HG02938 (cell line): ENCODE data around the gene DDX19B.
A peak's percentile ranks its signal among the peaks of the same experiment; 100 is the strongest.
"Not testable (repeated sequence)": the region's sequence is repeated elsewhere in the genome, so short reads cannot be mapped to it uniquely, and the experiment has no call there.

ENCODE experiments used
- ATAC-seq: cut with Tn5 transposase; IDR thresholded peaks from one replicate; pipeline ENCODE4 v1.9.1; 2021; ENCODE audit warnings: mild to moderate bottlenecking, moderate library complexity; ENCODE audit not compliant: unreplicated experiment

DDX19B gene

DNA sequence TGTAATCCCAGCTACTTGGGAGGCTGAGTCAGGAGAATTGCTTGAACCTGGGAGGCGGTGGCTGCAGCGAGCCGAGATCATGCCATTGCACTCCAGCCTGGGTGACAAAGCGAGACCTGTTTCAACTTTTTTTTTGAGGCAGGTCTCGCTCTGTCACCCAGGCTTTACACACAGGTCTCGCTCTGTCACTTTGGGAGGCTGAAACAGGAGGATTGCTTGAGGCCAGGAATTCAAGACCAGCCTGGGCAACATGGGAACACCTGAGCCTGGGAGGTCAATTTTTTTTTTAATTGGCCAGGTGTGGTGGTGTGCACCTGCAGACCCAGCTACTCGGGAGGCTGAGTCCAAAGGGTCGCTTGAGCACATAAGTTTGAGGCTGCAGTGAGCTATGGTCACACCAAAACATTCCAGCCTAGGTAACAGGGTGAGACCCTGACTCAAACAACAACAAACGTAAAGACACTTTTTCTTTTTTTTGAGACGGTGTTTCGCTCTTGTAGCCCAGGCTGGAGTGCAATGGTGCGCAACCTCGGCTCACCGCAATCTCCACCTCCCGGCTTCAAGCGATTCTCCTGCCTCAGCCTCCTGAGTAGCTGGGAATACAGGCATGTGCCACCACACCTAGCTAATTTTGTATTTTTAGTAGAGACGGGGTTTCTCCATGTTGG lies 11.5 kb upstream of the DDX19B start:
- not testable (repeated sequence) for ATAC-seq

DNA sequence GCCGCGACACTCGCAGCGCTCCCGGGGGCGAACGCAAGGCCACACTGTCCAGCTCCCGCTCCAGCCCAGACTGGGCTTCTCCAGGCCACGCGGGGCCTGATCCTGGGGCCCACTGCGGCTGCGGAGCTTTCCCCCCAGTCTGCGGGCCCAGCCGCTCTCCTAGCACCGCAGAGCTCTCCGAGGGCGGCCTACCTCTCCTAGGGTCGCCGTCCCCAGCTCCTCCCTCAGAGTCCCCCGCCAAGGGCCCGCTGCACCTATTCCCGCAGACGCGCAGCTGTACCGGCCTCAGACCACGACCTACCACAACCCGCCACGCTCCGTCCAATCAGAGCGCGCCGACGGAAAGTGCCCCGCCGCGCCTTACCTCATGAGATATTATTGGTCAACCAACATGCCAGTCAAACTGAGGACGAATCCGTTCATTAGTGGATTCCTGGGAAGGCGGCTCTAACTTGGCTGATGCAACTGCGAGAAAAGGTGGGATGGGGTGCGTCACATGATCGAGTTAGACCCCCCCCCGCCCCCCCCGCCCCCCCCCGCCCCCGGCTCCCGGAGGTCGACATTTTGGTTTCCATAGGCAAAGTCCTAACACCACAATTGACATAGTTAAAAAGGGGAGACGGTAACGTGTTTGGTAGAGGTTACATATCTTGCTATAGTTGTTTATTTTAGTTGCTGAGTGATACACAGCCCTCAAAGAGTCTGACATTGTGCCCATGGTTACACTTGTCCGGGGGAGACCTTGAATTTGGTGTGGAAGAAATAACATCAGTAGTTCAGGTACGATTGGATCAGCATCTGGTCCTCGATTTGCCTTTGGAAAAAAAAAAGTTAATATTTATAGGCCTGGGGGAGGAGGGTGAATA lies 9.5 kb upstream of the DDX19B start, which contains the start of gene AARS1:
Gene AARS1, minus strand, starts transcription at position 278 of the 866 bp plus-strand sequence. CDS start 6,743 bp downstream, outside the sequence.
- peak; percentile 99 for ATAC-seq

- no peak for ATAC-seq
Measured at GRCh38 chr16:70290949-70291519, 8.0 kb upstream of the DDX19B start.

DNA sequence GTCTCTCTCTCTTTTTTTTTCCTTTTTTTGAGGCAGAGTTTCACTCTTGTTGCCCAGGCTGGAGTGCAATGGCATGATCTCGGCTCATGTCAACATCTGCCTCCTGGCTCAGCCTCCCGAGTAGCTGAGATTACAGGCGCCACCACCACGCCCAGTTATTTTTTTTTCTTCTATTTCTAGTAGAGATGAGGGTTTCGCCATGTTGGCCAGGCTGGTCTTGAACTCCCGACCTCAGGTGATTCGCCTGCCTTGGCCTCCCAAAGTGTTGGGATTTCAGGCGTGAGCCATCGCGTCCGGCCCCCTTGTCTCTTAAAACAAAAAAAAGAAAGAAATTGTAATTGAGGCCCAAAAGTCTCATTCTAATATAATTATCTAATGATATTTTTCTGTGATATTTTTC lies 6.8 kb upstream of the DDX19B start:
- ATAC-seq, result not testable (repeated sequence)

- no peak for ATAC-seq
Measured at GRCh38 chr16:70294385-70295025, 4.5 kb upstream of the DDX19B start.

- ATAC-seq, result no peak
Measured at GRCh38 chr16:70295634-70296033, 3.4 kb upstream of the DDX19B start.

- ATAC-seq, result no peak
Measured at GRCh38 chr16:70301121-70301520, 2.1 kb downstream of the DDX19B start.

DNA sequence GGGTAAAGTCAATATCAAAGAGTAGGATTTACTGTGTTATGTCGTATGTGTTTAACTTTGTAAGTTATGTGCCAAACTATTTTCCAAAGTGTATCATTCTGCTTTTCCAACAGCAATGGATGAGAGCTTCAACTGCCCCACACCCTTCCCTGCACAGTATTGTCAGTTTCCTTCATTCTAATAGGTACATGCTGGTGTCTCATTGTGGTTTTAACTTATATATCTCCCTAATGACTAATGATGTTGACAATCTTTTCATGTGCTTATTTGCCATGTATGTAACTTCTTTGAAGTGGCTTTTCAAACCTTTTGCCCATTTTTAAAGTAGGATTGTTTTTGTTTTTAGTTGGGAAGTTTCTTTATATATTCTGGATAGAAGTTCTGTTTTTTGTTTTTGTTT lies 3.8 kb downstream of the DDX19B start:
- ATAC-seq, result no peak

- no peak for ATAC-seq
Measured at GRCh38 chr16:70304892-70305448, 6.0 kb downstream of the DDX19B start.

- ATAC-seq, result no peak
Measured at GRCh38 chr16:70306880-70307279, 7.9 kb downstream of the DDX19B start.

- not testable (repeated sequence) for ATAC-seq
Measured at GRCh38 chr16:70307726-70308125, 8.7 kb downstream of the DDX19B start.

DNA sequence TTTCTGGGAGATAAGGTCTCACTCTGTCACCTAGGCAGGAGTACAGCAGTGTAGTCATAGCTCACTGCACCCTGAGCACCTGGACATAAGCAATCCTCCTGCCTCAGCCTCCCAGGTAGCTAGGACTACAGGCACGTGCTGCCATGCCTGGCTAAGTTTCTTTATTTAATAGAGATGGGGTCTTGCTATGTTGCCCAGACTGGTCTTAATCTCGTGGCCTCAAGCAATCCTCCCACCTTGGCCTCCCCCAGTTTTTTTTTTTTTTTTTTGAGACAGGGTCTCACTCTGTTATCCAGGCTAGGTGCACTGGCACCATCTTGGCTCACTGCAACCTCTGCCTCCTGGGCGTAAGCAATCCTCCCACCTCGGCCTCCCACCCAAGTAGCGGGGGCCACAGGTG lies 21.1 kb downstream of the DDX19B start:
- no peak for ATAC-seq

- ATAC-seq, result no peak
Measured at GRCh38 chr16:70324998-70325747, 26.2 kb downstream of the DDX19B start.

GRCh38 chr16:70331091-70331490 lies 32.1 kb downstream of the DDX19B start:
- no peak for ATAC-seq

DNA sequence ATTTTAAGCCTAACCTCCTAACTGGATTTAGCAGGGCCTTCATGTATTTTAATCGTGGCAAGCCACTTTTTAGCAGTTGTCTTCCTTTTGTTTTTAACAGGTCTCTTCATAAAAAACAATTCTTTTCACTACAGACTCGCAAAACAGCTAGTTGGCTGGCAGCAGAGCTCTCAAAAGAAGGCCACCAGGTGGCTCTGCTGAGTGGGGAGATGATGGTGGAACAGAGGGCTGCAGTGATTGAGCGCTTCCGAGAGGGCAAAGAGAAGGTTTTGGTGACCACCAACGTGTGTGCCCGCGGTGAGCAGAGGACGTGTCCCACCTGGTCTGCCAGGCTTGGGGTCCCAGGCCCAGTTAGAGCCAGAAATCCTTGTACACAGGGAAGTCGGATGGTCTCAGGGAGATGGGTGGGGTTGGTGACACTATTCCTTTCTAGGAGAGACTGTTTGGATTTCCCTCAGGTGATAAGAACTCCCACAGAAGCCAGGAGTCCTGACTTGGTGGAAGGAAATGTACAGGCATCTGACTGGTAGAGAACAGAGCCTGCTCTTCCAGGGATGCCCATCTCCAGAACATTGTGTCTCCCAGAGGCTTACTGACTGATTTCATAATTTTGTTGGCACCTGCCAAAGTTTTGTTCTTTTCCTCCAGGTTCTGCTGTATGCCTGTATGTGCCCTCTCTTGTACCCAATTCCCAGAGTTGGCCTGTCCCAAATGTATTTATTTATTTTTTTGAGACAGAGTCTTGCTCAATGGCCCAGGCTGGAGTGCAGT lies 32.8 kb downstream of the DDX19B start:
- ATAC-seq, result no peak

DNA sequence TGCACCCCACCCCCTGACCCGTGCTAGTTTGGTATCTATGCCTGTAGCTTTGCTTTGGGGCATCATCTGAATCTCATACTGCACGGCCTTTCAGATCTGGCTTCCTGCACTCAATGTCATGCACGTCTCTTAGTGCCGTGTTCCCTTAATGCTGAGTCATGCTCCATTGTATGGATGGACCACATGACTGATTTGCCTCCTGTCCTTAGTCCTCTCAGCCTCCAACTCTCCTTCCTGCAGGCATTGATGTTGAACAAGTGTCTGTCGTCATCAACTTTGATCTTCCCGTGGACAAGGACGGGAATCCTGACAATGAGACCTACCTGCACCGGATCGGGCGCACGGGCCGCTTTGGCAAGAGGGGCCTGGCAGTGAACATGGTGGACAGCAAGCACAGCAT lies 33.7 kb downstream of the DDX19B start:
- not testable (repeated sequence) for ATAC-seq

DNA sequence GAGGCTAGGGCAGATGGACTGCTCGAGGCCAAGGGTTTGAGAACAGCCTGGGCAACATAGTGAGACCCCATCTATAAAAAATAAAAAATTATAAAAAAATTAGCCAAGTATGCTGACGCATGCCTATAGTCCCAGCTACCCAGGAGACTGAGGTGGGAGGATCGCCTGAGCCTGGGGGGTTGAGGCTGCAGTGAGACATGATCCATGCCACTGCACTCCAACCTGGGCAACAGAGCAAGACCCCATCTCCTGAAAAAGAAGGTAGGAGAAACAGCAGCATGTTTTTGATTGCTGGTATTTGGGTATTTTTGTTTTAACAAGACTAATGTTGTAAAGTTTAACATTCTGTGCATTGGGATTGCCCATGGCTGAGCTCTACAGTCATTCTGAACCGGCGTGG lies 38.8 kb downstream of the DDX19B start:
- ATAC-seq, result no peak

GRCh38 chr16:70341600-70341999 lies 42.6 kb downstream of the DDX19B start:
- ATAC-seq, result no peak

GRCh38 chr16:70342016-70342415 lies 43.0 kb downstream of the DDX19B start:
- ATAC-seq, result no peak
